Measurements from ENCODE around the gene GMEB1. TPM values are rescaled to one million over a fixed set of nuclear protein-coding genes. Genes with fewer than 3 reads are reported as not detected.

Gene GMEB1
- total RNA-seq, 1 experiment from 2014 or later, result 8.8 TPM

- no peak for DNase-seq
- H3K4me1 ChIP-seq (ENCODE audit: low read length), result no peaks in the 10 kb centered on the region
- H2AFZ ChIP-seq (ENCODE audit: low read length), result no peak overlapping the region
- H3K79me2 ChIP-seq (ENCODE audit: low read length), result peaks cover 61% of the 10 kb centered on the region
- H3K4me2 ChIP-seq (ENCODE audit: low read depth, low read length, poor library complexity, severe bottlenecking), result no peak overlapping the region
- H3K27ac ChIP-seq (ENCODE audit: low read length), result no peak overlapping the region
- no peaks in the 10 kb centered on the region for H3K9me2 ChIP-seq (replicated peaks; ENCODE audit: insufficient read depth, low read length)
- H3K4me3 ChIP-seq (ENCODE audit: low read length), result no peak overlapping the region
- no peaks in the 10 kb centered on the region for H3K27me3 ChIP-seq (ENCODE audit: low read length)
- H3K9ac ChIP-seq (ENCODE audit: low read length), result no peak overlapping the region
- H4K20me1 ChIP-seq (ENCODE audit: insufficient read depth, low read depth, low read length), result peaks cover 45% of the 10 kb centered on the region
- H3K36me3 ChIP-seq (ENCODE audit: insufficient read depth, low read length), result peaks cover 33% of the 10 kb centered on the region
- H3K9me3 ChIP-seq (ENCODE audit: low read length), result no peaks in the 10 kb centered on the region
Measured at GRCh38 chr1:28766532-28767183, 98.1 kb downstream of the GMEB1 start.

Small RNA genes lying within 50 kb of the gene (small RNA-seq; reads per million reads assigned to genes)
- gene RF00422 (not detected), gene RNU11 (not detected)

Other genes with a start within 250 kb of the GMEB1 start
- gene RCC1, start 162.7 kb upstream of the GMEB1 start, total RNA-seq (2014; rRNA removed; shearing (Covaris generic); ENCODE audit: low replicate concordance), result 27.5 and 49.7 TPM in 2 replicates
- 22.4 and 28.6 TPM in 2 replicates for gene TRNAU1AP, start 115.7 kb upstream of the GMEB1 start, total RNA-seq (2014; rRNA removed; shearing (Covaris generic); ENCODE audit: low replicate concordance)
- 0.37 and 2.2 TPM in 2 replicates for gene RAB42, start 76.5 kb upstream of the GMEB1 start, total RNA-seq (2014; rRNA removed; shearing (Covaris generic); ENCODE audit: low replicate concordance)
- 39.5 and 40.9 TPM in 2 replicates for gene TAF12, start 25.7 kb upstream of the GMEB1 start, total RNA-seq (2014; rRNA removed; shearing (Covaris generic); ENCODE audit: low replicate concordance)
- not detected in 2 replicates for gene RNU11, start 20.2 kb upstream of the GMEB1 start, total RNA-seq (2014; rRNA removed; shearing (Covaris generic); ENCODE audit: low replicate concordance)
- 44.0 and 52.5 TPM in 2 replicates for gene YTHDF2, start 68.2 kb downstream of the GMEB1 start, total RNA-seq (2014; rRNA removed; shearing (Covaris generic); ENCODE audit: low replicate concordance)
- not detected in 2 replicates for gene OPRD1, start 143.4 kb downstream of the GMEB1 start, total RNA-seq (2014; rRNA removed; shearing (Covaris generic); ENCODE audit: low replicate concordance)
- gene EPB41, start 245.8 kb downstream of the GMEB1 start, total RNA-seq (2014; rRNA removed; shearing (Covaris generic); ENCODE audit: low replicate concordance), result 17.3 and 17.5 TPM in 2 replicates

Measured in Karpas-422 (cell line).